DMS79 (cell line): ENCODE data around the gene BCL2A1.
"Not testable (repeated sequence)": the region's sequence is repeated elsewhere in the genome, so short reads cannot be mapped to it uniquely, and the experiment has no call there.

Experiments used
- DNase-seq: peaks from one replicate; lab custom pipeline; 2025; lab: John Stamatoyannopoulos, UW

BCL2A1 gene

DNA sequence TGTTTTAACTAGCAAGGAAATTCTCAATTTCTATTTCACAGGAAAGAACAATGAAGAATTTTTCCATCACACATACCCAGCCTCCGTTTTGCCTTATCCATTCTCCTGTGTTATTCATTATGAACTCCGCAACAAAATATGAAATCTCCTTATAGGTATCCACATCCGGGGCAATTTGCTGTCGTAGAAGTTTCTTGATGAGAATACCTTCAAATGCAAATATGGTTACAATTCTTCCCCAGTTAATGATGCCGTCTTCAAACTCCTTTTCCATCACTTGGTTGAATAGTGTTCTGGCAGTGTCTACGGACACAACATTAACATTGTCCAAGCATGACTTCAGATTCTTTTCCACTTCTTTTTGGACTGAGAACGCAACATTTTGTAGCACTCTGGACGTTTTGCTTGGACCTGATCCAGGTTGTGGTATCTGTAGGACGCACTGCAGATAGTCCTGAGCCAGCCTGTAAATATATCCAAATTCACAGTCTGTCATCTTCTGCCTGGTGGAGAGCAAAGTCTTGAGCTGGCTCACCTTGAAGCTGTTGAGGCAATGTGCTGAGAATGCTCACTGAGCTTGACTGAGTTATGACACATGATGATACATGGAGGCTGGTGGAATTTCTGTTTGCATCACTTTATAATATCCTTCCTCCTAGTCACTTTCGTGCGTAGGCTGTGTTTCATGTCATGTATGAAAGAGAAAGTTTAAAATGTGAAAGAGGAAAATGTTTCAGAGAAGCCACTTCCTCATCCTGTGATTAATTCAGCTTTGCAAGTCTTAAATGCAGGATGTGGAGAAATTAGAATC, at the start of gene BCL2A1:
BCL2A1 (minus strand) TSS at position 573 of the 811 bp plus-strand sequence; CDS start at position 496, 77 bp downstream.
- DNase-seq, result no peak

GRCh38 chr15:80020731-80021130, 49.7 kb upstream of the BCL2A1 start:
- no peak for DNase-seq

DNA sequence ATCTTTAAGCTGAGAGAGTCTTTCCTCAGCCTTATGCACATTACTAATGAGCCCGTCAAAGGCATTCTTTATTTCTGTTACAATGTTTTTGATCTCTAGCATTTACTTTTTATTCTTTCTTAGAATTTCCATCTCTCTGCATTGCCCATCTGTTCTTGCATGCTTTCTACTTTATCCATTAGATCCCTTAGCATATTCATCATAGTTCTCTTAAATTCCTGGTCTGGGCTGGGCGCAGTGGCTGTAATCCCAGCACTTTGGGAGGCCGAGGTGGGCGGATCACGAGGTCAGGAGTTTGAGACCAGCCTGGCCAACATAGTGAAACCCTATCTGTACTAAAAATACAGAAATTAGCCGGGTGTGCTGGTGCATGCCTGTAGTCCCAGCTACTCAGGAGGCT, 49.2 kb upstream of the BCL2A1 start:
- not testable (repeated sequence) for DNase-seq

- DNase-seq, result no peak
Observed at GRCh38 chr15:80019168-80019745, 48.3 kb upstream of the BCL2A1 start.

DNA sequence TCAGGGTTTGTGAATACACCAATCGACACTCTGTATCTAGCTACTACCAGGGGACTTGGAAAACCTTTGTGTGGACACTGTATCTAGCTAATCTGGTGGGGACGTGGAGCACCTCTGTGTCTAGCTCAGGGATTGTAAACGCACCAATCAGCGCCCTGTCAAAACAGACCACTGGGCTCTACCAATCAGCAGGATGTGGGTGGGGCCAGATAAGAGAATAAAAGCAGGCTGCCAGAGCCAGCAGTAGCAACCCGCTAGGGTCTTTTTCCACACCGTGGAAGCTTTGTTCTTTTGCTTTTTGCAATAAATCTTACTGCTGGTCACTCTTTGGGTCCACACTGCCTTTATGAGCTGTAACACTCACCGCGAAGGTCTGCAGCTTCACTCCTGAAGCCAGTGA, 46.1 kb upstream of the BCL2A1 start:
- not testable (repeated sequence) for DNase-seq

DNA sequence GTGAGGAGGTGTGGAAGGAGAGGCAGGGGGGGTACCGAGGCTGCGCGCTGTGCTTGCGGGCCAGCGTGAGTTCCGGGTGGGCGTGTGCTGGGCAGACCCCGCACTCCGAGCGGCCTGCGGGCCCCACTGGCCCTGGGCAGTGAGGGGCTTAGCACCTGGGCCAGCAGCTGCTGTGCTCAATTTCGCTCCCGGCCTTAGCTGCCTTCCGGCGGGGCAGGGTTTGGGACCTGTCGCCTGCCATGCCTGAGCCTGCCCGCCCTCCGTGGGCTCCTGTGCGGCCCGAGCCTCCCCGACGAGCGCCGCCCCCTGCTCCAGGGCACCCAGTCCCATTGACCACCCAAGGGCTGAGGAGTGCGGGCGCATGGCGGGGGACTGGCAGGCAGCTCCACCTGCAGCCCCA, 45.5 kb upstream of the BCL2A1 start:
- not testable (repeated sequence) for DNase-seq

- no peak for DNase-seq
Observed at GRCh38 chr15:80015156-80015555, 44.2 kb upstream of the BCL2A1 start.

DNA sequence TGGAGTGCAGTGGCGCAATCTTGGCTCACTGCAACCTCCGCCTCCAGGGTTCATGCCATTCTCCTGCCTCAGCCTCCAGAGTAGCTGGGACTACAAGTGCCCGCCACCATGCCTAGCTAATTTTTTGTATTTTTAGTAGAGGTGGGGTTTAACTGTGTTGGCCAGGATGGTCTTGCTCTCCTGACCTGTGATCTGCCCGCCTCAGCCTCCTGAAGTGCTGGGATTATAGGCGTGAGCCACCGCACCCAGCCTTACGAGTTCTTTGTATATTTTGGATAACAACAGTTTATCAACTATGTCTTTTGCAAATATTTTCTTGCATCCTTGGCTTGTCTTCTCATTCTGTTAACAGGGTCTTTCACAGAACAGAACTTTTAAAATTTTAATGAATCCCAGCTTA, 43.2 kb upstream of the BCL2A1 start:
- DNase-seq, result not testable (repeated sequence)

GRCh38 chr15:80012060-80012726, 41.2 kb upstream of the BCL2A1 start:
- no peak for DNase-seq

DNA sequence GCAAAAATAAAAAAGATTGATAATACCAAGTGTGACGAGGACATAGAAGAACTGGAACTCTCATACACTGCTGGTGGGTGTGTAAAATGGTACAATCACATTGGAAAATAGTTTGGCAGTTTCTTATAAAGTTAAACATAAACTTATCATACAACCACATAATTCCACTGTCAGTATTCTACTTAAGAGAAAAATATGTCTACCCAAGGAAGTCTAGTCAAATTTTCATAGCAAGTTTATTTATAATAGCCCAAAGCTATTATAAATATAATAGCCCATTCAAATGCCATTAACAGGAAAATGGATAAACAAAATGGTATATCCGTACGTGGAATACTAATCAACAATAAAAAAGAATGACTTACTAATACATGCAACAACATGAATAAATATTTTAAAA, 40.6 kb upstream of the BCL2A1 start:
- no peak for DNase-seq

- DNase-seq, result not testable (repeated sequence)
Observed at GRCh38 chr15:80011041-80011523, 40.1 kb upstream of the BCL2A1 start.

DNA sequence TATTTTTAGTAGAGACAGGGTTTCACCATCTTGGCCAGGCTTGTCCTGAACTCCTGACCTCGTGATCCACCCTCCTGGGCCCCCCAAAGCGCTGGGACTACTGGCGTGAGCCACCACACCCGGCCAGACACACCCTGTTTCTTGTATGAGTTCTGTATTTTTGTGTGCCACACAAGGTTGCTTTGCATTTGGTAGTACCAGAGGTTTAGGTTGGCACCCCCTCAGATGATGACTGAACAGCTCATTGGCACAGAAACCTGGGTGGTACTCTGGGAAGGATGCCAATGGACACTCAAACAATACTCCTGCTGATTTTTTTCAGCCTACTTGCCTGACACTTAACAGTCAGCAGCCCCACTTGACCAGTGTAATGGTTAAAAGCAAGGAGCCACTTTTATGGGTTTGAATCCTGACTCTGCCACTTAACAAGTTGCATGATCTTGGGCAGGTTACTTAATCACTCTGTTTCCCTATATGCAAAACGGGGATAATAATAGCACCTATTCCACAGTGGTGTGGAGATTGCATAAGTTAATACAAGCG, 39.2 kb upstream of the BCL2A1 start:
- peak; percentile 89 for DNase-seq

GRCh38 chr15:80007532-80007931, 36.5 kb upstream of the BCL2A1 start:
- DNase-seq, result no peak

DNA sequence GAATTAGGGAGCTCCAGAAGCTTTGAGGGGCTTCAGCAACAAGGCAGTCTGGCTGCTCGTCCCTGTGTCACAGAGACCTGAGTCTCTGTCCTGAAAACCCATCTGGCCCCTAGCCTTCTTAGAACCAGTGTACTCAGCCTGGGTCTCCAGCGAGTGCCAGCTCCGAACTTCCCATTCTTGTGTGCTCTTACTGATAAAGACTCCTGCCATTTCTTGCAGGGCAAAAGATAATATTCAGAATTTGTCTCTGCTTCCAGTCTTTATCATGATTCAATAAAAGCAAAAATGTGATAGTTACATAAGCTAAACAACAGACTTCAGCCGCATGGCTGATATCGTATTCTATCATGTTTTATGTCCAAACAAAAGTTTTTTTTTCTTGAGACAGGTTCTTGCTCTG, 36.0 kb upstream of the BCL2A1 start:
- no peak for DNase-seq

GRCh38 chr15:80003934-80004472, 33.0 kb upstream of the BCL2A1 start:
- DNase-seq, result no peak

DNA sequence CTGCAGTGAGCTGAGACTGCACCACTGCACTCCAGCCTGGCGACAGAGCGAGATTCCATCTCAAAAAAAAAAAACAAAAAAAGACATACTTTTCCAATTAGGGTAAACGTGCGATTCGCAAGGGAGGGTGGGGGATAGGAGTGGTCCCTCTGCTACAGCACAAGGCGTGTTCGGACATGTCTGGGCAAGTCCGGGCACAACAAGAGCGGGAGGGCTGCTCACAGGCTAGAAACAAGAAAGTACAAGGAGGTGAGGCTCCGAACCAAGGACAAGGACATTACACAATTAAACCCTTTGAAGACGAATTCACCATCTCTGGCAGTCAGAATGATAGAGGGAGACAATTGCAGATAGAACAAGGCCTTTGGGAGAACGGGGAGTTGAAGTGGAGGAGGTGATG, 32.2 kb upstream of the BCL2A1 start:
- DNase-seq, result no peak

DNA sequence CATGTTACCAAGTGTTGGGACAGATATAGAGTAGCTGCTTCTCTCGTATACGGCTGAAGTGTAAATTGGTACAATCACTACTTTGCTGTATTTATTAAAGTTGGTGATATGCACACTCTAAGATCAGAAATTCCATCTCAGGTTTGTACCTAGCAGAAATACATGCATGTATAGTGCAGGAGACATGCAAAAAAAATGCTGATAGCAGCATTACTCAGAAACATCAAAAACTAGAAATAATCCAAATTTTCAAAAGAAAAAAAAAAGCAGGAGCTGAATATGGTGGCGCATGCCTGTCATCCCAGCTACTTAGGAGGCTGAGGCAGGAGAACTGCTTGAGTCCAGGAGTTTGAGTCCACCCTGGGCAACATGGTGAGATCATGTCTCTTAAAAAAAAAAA, 31.3 kb upstream of the BCL2A1 start:
- no peak for DNase-seq

DNA sequence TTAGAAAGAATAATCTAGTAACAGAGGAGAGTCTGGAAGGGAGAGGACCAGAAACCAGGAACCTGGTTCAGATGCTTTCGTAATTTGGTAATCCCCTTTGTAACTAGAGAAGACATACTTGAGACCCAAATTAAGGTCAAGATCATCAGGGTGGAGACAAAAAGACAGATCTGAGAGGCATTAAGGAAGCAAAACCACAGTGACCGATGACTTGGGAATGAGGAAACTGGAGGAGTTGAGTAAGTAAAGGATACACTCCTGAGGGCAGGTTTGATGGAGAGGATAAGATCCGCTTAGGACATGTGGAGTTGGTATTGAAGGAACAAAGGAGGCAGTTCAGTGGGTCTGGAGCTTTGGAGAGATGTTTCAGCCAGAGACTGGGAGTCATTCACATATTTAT, 23.6 kb upstream of the BCL2A1 start:
- DNase-seq, result no peak

DNA sequence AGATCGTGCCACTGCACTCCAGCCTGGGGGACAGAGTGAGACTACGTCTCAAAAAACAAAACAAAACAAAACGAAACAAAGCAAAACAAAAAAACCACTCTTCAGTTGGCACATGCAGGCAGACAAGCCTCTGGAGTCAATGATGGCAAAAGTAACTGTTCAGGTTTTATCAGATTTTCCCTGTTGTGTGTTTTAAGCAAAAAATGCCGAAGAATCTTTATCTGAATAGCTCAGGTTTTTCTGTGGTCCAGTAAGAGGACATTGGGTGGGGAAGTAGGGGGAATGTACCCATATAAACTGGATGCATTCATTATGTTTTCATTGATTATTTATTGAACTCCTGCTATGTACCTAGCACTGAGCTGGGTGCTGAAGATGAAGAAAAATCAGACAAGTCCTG, 20.8 kb upstream of the BCL2A1 start:
- DNase-seq, result no peak

- no peak for DNase-seq
Observed at GRCh38 chr15:79990997-79991334, 20.0 kb upstream of the BCL2A1 start.

GRCh38 chr15:79990280-79990996, 19.4 kb upstream of the BCL2A1 start:
- DNase-seq, result no peak

GRCh38 chr15:79989682-79990081, 18.7 kb upstream of the BCL2A1 start:
- DNase-seq, result no peak
